C1 segment of cervical spinal cord (tissue), 14 donors: ENCODE measurements around the gene GSC.
"Not testable (repeated sequence)": the region's sequence is repeated elsewhere in the genome, so short reads cannot be mapped to it uniquely, and the experiment has no call there.

Experiments
- DNase-seq, 14 donors: peaks; one replicate each; lab custom pipeline; 2025; lab: John Stamatoyannopoulos, UW

GSC gene

DNA sequence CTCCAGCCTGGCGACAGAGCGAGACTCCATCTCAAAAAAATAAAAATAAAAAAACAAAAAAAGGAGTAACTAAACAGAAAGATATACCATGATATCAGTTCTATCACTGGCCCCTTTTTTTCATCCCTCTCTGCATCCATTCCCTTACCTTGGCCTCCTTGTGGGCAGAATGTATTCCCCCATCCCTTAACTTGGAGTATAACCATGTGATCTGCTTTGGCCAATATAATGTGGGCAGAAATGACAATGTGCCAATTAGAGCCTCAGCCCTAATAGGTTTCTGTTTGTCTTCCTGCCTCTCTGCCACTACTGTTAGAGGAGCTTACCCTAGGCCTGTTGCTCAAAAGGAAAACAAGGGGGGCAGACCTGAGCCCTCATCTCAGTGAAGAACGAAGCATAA lies 23.8 kb downstream of the GSC start:
- DNase-seq = no peak

DNA sequence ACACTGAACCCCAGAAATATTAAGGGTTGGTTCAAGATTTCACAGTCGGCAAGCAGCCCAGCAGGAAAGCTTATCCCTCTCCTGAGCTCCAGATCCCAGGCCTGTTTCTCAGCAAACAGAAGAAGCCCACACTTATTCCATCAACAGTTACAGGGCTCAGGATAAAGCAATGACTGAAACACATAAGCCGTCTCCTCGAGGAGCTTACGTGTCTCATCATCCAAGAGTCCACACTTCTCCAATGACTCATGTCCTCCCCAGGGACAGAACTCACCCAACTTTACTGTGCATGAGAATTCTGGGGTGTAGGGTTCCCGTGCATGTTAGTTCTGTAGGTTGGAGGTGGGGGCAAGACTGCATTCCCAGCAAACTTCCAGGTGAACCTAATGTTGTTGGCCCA lies 31.2 kb downstream of the GSC start:
- no peak for DNase-seq

DNA sequence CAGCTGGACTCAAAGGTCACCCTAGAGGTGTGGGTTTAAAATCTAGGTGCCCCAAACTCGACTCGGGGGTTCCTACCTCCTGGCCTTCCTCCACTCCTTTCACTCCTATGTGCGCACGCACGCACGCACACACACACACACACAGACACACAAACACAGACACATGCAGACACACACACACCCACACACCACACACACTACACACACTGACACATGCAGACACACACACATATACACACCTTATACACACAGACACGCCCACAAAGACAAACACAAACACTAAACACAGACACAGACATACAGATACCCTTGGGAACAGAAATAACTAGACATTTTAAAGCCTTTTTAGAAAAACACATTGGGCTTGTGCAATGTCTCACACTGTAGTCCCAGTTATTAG lies 31.8 kb downstream of the GSC start:
- no peak for DNase-seq

DNA sequence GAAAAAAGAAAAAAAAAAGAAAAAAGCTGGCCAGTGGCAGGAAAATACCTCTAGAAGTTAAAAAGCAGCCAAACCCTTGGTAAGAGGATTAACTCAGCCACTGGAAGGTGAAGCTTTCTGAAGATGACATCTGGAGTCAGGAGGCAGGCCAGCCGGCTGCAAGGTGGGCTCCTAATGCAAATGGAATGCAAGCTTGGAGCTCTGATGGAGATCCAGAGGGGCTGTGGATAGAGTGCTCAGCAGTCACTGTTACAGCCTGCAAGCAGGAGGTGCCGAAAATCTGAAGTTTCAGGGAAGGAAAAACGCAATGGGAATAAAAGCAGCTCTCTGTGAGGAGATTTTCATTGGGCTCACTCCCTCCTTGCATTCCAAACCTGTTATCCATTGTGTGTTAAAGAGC lies 41.0 kb downstream of the GSC start:
- DNase-seq = no peak

DNA sequence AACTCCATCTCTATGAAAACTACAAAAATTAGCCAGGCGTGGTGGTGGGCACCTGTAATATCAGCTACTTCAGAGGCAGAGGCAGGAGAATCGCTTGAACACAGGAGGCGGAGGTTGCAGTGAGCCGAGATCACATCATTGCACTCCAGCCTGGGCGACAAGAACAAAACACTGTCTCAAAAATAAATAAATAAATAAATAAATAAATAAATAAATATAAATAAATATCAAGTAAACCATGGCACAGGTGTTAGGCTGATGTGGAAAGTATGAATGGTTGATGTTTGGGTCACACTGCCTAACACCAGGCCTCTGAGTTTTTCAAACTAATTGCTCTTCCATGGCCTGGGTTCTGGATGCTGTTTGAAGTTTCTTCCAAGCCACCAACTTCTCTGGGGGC lies 41.5 kb downstream of the GSC start:
- not testable (repeated sequence) for DNase-seq

- DNase-seq = not testable (repeated sequence)
Observed at GRCh38 chr14:94726649-94727048, 43.3 kb downstream of the GSC start.

GRCh38 chr14:94724993-94725392 lies 44.9 kb downstream of the GSC start:
- no peak for DNase-seq

GRCh38 chr14:94722397-94722796 lies 47.5 kb downstream of the GSC start:
- no peak for DNase-seq
